Esophagus squamous epithelium (tissue), 4 donors: ENCODE data around the gene UBE2Z.

Experiments
- POLR2A ChIP-seq, 4 donors: fragments of 450-650 bp; IDR thresholded peaks; one replicate each; pipeline ENCODE4 v1.6.1; 2017; ENCODE audit warnings: antibody characterized with exemption in 4 of 4, mild to moderate bottlenecking in 4 of 4, moderate library complexity in 3 of 4
- TF ChIP-seq, protein P1 (sequence below), 6 experiments: fragments of 450-650 bp in 4 of 6; fragments of 200-600 bp in 2 of 6; sonication (generic) in 2 of 6; IDR thresholded peaks; one replicate each; pipeline ENCODE4 v1.5.1; 2016 to 2019; ENCODE audit warnings: antibody characterized with exemption in 6 of 6, mild to moderate bottlenecking in 4 of 6, moderate library complexity in 4 of 6

DNA sequence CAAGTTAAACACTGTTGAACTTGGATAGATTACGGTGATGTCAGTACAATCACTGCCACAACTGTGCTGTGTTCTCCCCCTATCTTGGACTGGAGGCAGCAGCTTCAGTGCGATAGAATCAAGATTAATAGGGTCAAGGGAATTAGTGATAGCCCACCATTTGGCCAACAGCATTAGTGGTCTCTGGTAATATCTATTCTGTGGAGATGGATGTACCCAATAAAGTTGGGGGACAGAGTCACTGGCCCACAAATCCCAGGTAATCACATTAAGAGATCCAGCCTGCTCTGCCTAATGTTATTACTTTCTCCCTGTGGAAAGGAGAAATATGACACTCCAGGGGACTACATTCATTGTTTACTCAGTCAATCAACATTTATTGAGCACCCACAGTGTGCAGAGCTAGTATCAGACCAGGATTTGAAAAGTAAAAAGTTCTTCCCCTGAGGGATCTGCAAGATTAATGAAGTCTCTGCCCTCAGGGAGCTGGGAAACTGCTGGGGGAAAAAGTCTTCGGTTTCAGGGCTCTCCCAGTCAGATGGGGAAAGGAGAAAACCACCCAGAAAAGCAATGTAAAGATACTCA lies 39.2 kb upstream of the UBE2Z start:
- TF ChIP-seq, protein P1, sequence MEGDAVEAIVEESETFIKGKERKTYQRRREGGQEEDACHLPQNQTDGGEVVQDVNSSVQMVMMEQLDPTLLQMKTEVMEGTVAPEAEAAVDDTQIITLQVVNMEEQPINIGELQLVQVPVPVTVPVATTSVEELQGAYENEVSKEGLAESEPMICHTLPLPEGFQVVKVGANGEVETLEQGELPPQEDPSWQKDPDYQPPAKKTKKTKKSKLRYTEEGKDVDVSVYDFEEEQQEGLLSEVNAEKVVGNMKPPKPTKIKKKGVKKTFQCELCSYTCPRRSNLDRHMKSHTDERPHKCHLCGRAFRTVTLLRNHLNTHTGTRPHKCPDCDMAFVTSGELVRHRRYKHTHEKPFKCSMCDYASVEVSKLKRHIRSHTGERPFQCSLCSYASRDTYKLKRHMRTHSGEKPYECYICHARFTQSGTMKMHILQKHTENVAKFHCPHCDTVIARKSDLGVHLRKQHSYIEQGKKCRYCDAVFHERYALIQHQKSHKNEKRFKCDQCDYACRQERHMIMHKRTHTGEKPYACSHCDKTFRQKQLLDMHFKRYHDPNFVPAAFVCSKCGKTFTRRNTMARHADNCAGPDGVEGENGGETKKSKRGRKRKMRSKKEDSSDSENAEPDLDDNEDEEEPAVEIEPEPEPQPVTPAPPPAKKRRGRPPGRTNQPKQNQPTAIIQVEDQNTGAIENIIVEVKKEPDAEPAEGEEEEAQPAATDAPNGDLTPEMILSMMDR (IDR thresholded peaks at IDR 0.05) = no peak
- TF ChIP-seq POLR2A (IDR thresholded peaks at IDR 0.05) = no peak
